ENCODE data around the gene TSPAN5. TPM values are rescaled to one million over a fixed set of nuclear protein-coding genes. Genes with fewer than 3 reads are reported as not detected.

Gene TSPAN5
- total RNA-seq, 2 donors from 2014 or later = 7.9 to 48.5 TPM

GRCh38 chr4:98634061-98634460 lies 24.4 kb downstream of the TSPAN5 start:
- Histone ChIP-seq H3K4me3 (no peak overlapping the region), H3K27me3 (replicated peaks; ENCODE audit: insufficient read depth) (no peaks in the 10 kb centered on the region), H3K36me3 (no peaks in the 10 kb centered on the region), H3K4me1 (replicated peaks) (no peaks in the 10 kb centered on the region), H3K9me3 (no peaks in the 10 kb centered on the region), H3K27ac (no peak overlapping the region)
- intact Hi-C loops (cut with DNase I) = no loop called here
- no peak for DNase-seq (ENCODE audit: low spot score)
- 88% methylated on average over 1 of the region's 1 CpG for WGBS
- no peak for TF ChIP-seq CTCF (IDR thresholded peaks at IDR 0.05)
- no peak for TF ChIP-seq POLR2A (IDR thresholded peaks at IDR 0.05)
- no peak for TF ChIP-seq POLR2AphosphoS5 (IDR thresholded peaks at IDR 0.05)

GRCh38 chr4:98633159-98633558 lies 25.3 kb downstream of the TSPAN5 start:
- Histone ChIP-seq H3K9me3 (no peaks in the 10 kb centered on the region), H3K36me3 (no peaks in the 10 kb centered on the region), H3K27me3 (replicated peaks; ENCODE audit: insufficient read depth) (no peaks in the 10 kb centered on the region), H3K4me3 (no peak overlapping the region), H3K27ac (no peak overlapping the region), H3K4me1 (replicated peaks) (no peaks in the 10 kb centered on the region)
- no peak for DNase-seq (ENCODE audit: low spot score)
- no peak for TF ChIP-seq POLR2AphosphoS5 (IDR thresholded peaks at IDR 0.05)
- no peak for TF ChIP-seq CTCF (IDR thresholded peaks at IDR 0.05)
- TF ChIP-seq POLR2A (IDR thresholded peaks at IDR 0.05) = no peak
- 76% methylated on average over 3 of the region's 3 CpGs for WGBS
- intact Hi-C loops (cut with DNase I) = no loop called here

- H3K27ac ChIP-seq = no peak overlapping the region
- no peaks in the 10 kb centered on the region for H3K9me3 ChIP-seq
- DNase-seq (ENCODE audit: low spot score) = no peak
- no peaks in the 10 kb centered on the region for H3K27me3 ChIP-seq (replicated peaks; ENCODE audit: insufficient read depth)
- H3K4me3 ChIP-seq = no peak overlapping the region
- TF ChIP-seq POLR2A (IDR thresholded peaks at IDR 0.05) (no peak), CTCF (IDR thresholded peaks at IDR 0.05) (no peak), POLR2AphosphoS5 (IDR thresholded peaks at IDR 0.05) (no peak)
- H3K4me1 ChIP-seq (replicated peaks) = no peaks in the 10 kb centered on the region
- intact Hi-C loops (cut with DNase I) = no loop called here
- 93% methylated on average over 4 of the region's 4 CpGs for WGBS
- no peaks in the 10 kb centered on the region for H3K36me3 ChIP-seq
Measured at GRCh38 chr4:98632258-98632657, 26.2 kb downstream of the TSPAN5 start.

DNA sequence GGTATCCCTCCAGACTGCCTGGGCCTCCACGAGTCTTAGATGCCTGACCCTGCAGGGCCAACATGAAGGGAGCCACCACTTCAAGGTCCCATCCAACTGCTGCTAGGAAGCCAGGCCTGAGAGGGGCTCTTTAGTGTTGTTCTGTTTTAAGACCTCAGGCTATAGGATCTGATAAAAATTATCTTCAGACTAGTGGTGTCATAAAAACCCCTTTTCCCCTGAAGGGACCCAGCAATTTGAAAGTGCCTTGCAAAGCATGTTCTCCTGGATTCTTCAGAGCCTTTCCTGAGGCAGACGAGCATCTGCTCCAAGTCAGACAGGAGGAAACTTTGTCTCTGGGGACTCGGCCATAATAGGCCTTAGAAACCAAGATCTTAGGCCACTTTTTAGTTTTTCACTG lies 26.9 kb downstream of the TSPAN5 start:
- Histone ChIP-seq H3K4me1 (replicated peaks) (no peaks in the 10 kb centered on the region), H3K27ac (no peak overlapping the region), H3K9me3 (no peaks in the 10 kb centered on the region), H3K27me3 (replicated peaks; ENCODE audit: insufficient read depth) (no peaks in the 10 kb centered on the region), H3K36me3 (no peaks in the 10 kb centered on the region), H3K4me3 (no peak overlapping the region)
- DNase-seq (ENCODE audit: low spot score) = no peak
- intact Hi-C loops (cut with DNase I) = no loop called here
- no peak for TF ChIP-seq CTCF (IDR thresholded peaks at IDR 0.05)
- no peak for TF ChIP-seq POLR2AphosphoS5 (IDR thresholded peaks at IDR 0.05)
- TF ChIP-seq POLR2A (IDR thresholded peaks at IDR 0.05) = no peak
- WGBS = 53% methylated on average over 3 of the region's 3 CpGs

GRCh38 chr4:98630737-98631454 lies 27.5 kb downstream of the TSPAN5 start:
- no peak for TF ChIP-seq CTCF (IDR thresholded peaks at IDR 0.05)
- no peak for TF ChIP-seq POLR2AphosphoS5 (IDR thresholded peaks at IDR 0.05)
- no peak for TF ChIP-seq POLR2A (IDR thresholded peaks at IDR 0.05)
- WGBS = 69% methylated on average over 8 of the region's 8 CpGs

More at GRCh38 chr4:98630737-98631454, 27.5 kb downstream of the TSPAN5 start:
- intact Hi-C loops (cut with DNase I) = no loop called here
- DNase-seq (ENCODE audit: low spot score) = no peak
- Histone ChIP-seq H3K36me3 (no peaks in the 10 kb centered on the region), H3K27ac (no peak overlapping the region), H3K4me3 (no peak overlapping the region), H3K27me3 (replicated peaks; ENCODE audit: insufficient read depth) (no peaks in the 10 kb centered on the region), H3K9me3 (no peaks in the 10 kb centered on the region), H3K4me1 (replicated peaks) (no peaks in the 10 kb centered on the region)

Data from prostate gland (tissue), 2 donors.